Measurements from ENCODE around the gene SLC6A14.

SLC6A14 gene

GRCh38 chrX:116436358-116436816, at the start of gene SLC6A14:
SLC6A14 (plus strand) TSS chrX:116436606; CDS start chrX:116436710, 104 bp downstream.
- no peak for DNase-seq (ENCODE audit: low read depth)

GRCh38 chrX:116395752-116396151, 40.7 kb upstream of the SLC6A14 start:
- no peak for DNase-seq (ENCODE audit: low read depth)

GRCh38 chrX:116399681-116400080, 36.7 kb upstream of the SLC6A14 start:
- DNase-seq (ENCODE audit: low read depth): no peak

GRCh38 chrX:116409219-116409618, 27.2 kb upstream of the SLC6A14 start:
- DNase-seq (ENCODE audit: low read depth): no peak

- no peak for DNase-seq (ENCODE audit: low read depth)
Measured at GRCh38 chrX:116413273-116413672, 23.1 kb upstream of the SLC6A14 start.

GRCh38 chrX:116417214-116417613, 19.2 kb upstream of the SLC6A14 start:
- no peak for DNase-seq (ENCODE audit: low read depth)

GRCh38 chrX:116417968-116418367, 18.4 kb upstream of the SLC6A14 start:
- no peak for DNase-seq (ENCODE audit: low read depth)

- no peak for DNase-seq (ENCODE audit: low read depth)
Measured at GRCh38 chrX:116427978-116428377, 8.4 kb upstream of the SLC6A14 start.

- DNase-seq (ENCODE audit: low read depth): no peak
Measured at GRCh38 chrX:116435597-116435996, 809 bp upstream of the SLC6A14 start.

GRCh38 chrX:116449156-116449555, 12.8 kb downstream of the SLC6A14 start:
- DNase-seq (ENCODE audit: low read depth): no peak

- DNase-seq (ENCODE audit: low read depth): no peak
Measured at GRCh38 chrX:116462822-116463221, 26.4 kb downstream of the SLC6A14 start, which contains the start of gene CT83. CT83 (minus strand) TSS chrX:116462976; CDS start chrX:116462856, 120 bp downstream.

GRCh38 chrX:116480059-116480458, 43.7 kb downstream of the SLC6A14 start:
- no peak for DNase-seq (ENCODE audit: low read depth)

GRCh38 chrX:116490104-116490503, 53.7 kb downstream of the SLC6A14 start:
- no peak for DNase-seq (ENCODE audit: low read depth)

GRCh38 chrX:116493271-116493670, 56.9 kb downstream of the SLC6A14 start:
- DNase-seq (ENCODE audit: low read depth): no peak

- DNase-seq (ENCODE audit: low read depth): no peak
Measured at GRCh38 chrX:116499780-116500179, 63.4 kb downstream of the SLC6A14 start.
